Measurements from ENCODE around the gene CDK13.

Gene CDK13

DNA sequence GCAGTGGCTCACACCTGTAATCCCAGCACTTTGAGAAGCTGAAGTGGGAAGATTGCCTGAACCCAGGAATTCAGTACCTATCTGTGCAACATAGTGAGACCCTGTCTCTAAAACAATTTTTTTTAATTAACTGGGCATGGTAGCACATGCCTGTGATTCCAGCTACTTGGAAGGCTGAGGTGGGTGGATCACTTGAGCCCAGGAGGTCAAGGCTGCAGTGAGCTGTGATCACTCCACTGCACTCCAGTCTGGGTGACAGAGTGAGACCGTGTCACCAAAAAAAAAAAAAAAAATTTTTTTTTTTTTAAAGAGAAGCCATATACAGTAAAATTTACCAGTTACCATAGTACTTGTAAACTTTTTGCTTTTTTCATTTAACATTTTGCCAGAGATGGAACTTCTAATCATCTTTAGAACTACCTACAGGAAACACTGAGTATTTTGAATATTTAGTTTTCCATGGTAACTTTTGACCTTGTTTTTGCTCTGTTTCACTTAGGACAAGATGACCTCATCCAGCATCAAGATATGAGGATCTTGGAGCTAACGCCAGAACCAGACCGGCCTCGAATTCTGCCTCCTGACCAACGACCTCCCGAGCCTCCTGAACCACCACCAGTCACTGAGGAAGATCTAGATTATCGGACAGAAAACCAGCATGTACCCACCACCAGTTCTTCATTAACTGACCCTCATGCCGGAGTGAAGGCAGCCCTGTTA is 143.7 kb downstream of the CDK13 start:
- H3K4me3 ChIP-seq (replicated peaks; ENCODE audit: low read depth, low read length), result no peak overlapping the region
- no peak for DNase-seq (ENCODE audit: extremely low read depth, low read depth)
- TF ChIP-seq, protein P1, sequence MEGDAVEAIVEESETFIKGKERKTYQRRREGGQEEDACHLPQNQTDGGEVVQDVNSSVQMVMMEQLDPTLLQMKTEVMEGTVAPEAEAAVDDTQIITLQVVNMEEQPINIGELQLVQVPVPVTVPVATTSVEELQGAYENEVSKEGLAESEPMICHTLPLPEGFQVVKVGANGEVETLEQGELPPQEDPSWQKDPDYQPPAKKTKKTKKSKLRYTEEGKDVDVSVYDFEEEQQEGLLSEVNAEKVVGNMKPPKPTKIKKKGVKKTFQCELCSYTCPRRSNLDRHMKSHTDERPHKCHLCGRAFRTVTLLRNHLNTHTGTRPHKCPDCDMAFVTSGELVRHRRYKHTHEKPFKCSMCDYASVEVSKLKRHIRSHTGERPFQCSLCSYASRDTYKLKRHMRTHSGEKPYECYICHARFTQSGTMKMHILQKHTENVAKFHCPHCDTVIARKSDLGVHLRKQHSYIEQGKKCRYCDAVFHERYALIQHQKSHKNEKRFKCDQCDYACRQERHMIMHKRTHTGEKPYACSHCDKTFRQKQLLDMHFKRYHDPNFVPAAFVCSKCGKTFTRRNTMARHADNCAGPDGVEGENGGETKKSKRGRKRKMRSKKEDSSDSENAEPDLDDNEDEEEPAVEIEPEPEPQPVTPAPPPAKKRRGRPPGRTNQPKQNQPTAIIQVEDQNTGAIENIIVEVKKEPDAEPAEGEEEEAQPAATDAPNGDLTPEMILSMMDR (IDR thresholded peaks at IDR 0.05; ENCODE audit: low read depth, low read length, missing control alignments), result no peak

DNA sequence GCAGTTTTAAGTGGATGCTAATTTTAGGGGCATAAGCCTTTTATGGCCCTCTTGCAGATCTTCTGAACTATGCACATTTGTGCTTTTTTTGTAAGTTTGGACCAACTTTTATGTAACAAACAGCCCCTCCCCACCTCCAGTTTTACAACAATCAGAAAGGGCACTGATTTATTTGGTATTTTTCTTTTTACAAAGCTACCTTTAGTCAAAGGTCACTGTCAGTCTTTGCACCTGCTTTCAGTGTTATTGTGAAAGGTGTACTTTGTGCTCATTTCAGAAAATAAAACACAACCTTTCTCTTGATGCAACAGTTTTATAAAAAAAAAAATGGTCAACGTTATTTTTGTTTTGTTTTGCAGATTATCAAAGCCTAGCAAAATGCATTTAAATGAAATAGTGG is 145.2 kb downstream of the CDK13 start:
- TF ChIP-seq, protein P1 (IDR thresholded peaks at IDR 0.05; ENCODE audit: low read depth, low read length, missing control alignments), result no peak
- no peak for DNase-seq (ENCODE audit: extremely low read depth, low read depth)
- H3K4me3 ChIP-seq (replicated peaks; ENCODE audit: low read depth, low read length), result no peak overlapping the region

DNA sequence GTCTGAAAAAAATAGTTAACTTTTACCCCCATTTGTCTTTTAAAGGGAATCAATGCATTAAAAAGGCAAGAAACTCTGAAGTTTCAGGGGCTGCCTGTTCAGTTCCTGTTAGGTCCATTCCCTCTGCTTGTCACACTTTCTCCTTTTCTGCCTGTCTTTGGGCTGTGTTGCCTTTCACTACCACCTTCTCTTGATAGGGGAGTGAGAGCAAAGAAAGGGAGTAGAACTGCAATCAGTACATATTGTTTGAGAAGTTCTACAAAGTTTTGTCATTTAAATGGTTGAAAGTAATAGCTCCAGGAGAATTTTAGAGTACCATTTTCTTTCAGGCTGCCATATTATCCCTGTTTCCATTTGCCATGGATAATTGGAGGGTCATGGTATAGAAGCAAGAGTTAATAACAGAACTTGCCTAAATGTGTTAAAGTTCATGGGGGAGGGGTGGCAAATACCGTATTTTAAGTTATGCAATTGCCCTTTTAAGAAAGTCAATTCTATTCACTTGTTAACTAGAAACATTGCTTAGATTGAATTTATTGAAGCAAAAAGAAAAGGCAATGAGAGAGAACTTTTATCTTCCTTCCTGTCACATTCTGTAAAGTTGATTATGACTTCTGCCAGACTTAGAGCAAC is 145.8 kb downstream of the CDK13 start:
- H3K4me3 ChIP-seq (replicated peaks; ENCODE audit: low read depth, low read length), result no peak overlapping the region
- no peak for DNase-seq (ENCODE audit: extremely low read depth, low read depth)
- TF ChIP-seq, protein P1 (IDR thresholded peaks at IDR 0.05; ENCODE audit: low read depth, low read length, missing control alignments), result no peak

DNA sequence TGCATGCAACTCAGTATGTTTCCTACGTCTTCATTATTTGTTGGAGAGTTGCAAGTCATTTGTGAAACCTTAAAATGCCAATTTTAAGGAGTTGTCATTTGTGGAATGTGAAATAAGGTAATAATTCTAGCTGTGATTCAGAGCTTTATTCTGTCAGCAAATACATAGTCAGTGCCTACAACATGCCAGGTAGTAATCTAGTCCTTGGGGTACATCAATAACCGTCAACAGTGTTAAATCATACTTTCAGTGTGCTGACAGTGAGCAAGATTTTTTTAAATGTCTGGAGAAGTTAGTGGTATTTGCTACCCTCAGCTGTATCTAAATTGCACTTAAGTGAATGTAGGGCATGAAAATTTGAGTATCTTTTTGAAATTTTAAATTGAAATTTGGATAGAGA is 147.7 kb downstream of the CDK13 start:
- TF ChIP-seq, protein P1 (IDR thresholded peaks at IDR 0.05; ENCODE audit: low read depth, low read length, missing control alignments), result no peak
- no peak overlapping the region for H3K4me3 ChIP-seq (replicated peaks; ENCODE audit: low read depth, low read length)

DNA sequence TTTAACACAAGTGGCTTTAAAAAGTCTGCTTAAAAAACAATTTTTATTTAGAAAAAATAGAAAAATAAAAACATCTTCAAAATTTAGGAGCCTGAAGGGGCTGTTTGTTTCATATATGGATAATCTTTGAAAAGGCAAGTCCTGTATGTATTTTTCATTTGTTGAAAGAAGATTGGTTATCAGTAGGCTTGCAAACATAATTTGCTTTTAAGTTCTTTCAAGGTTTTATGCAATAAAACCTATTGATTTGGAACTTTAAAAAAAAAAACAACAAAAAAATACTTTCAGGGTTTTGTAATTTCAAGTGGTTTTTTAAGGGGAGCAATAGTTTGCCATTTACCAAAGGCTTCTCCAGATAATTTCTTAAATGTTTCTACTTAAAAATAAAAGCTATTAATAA is 148.8 kb downstream of the CDK13 start:
- H3K4me3 ChIP-seq (replicated peaks; ENCODE audit: low read depth, low read length), result no peak overlapping the region
- no peak for DNase-seq (ENCODE audit: extremely low read depth, low read depth)
- TF ChIP-seq, protein P1 (IDR thresholded peaks at IDR 0.05; ENCODE audit: low read depth, low read length, missing control alignments), result no peak

More for the DNA sequence above, 147.7 kb downstream of the CDK13 start:
- DNase-seq (ENCODE audit: extremely low read depth, low read depth), result no peak

DNA sequence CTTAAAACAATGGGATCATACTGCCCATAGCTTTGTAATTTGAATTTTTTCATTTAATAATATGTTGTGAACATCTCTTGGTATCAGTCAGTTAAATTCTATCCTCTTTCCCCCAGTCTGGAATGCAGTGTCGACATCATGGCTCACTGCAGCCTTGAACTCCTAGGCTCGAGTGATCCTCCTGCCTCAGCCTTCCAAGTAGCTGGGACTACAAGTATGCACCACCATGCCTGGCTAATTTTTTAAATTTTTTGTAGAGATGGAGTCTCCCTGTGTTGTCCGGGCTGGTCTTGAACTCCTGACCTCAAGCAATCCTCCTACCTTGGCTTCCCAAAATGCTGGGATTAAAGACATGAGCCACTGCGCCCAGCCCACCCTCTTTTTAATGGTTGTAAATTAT is 149.8 kb downstream of the CDK13 start:
- DNase-seq (ENCODE audit: extremely low read depth, low read depth), result no peak
- TF ChIP-seq, protein P1 (IDR thresholded peaks at IDR 0.05; ENCODE audit: low read depth, low read length, missing control alignments), result no peak
- H3K4me3 ChIP-seq (replicated peaks; ENCODE audit: low read depth, low read length), result no peak overlapping the region

Measured in HFF-Myc (cell line).